SKM-1 (cell line): ENCODE measurements around the gene RTKN2.

Experiments
- DNase-seq: peaks from one replicate; lab custom pipeline; 2025; ENCODE audit not compliant: unreplicated experiment; lab: John Stamatoyannopoulos, UW

Gene RTKN2

DNA sequence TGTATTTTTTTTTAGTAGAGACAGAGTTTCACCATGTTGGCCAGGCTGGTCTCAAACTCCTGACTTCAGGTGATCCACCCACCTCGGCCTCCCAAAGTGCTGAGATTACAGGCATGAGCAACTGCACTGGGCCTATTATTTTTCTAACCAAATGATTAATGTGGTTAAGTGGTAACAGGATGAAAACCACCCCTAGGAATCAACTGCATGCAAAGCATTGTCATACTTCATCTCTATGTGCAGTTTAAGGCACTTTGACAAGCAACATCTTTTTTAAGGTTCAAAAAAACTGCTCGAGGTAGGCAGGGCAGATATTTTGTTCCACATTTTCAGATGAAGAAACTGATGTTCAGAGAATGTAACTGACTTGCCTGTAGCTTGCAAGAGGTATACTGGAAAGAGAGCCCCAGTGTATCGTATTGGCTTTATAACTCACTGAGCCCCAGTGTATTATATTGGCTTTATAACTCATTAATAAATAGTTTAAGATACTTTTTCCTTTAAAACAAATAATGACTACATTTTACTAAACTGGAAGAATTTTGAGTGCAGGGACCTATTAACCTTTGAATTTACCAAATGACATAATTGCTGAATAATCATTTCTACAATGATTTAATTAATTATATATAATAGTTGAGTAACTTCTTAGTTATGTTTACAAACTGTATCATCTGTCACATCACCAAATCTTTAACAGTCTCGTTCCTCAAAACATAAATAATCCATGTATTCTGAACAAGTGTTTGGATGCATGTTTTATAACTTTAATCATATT lies 38.1 kb downstream of the RTKN2 start:
- no peak for DNase-seq

- no peak for DNase-seq
These were observed 43.3 kb downstream of the RTKN2 start for GRCh38 chr10:62225362-62225761.

GRCh38 chr10:62224606-62225005 lies 44.0 kb downstream of the RTKN2 start:
- no peak for DNase-seq

DNA sequence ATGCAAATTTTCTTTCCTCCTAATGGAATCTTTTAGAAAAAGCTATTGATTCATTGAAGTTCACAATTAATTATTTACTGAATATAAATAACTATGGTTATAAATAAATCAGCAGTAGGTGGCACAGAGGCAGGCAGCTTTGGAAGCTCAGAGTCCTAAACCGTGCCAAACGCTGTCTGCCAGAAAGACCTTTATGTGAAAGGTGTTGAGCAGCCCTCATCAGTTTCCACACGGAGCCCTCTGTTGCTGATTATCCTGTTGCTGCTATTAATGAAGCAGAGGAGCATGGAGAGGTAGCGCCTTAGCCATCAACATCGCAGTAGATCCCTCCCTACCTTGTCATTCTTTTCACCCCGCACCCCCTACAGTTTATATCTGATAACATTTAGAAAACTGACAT lies 51.0 kb downstream of the RTKN2 start:
- no peak for DNase-seq

GRCh38 chr10:62214364-62214874 lies 54.2 kb downstream of the RTKN2 start:
- DNase-seq = no peak

DNA sequence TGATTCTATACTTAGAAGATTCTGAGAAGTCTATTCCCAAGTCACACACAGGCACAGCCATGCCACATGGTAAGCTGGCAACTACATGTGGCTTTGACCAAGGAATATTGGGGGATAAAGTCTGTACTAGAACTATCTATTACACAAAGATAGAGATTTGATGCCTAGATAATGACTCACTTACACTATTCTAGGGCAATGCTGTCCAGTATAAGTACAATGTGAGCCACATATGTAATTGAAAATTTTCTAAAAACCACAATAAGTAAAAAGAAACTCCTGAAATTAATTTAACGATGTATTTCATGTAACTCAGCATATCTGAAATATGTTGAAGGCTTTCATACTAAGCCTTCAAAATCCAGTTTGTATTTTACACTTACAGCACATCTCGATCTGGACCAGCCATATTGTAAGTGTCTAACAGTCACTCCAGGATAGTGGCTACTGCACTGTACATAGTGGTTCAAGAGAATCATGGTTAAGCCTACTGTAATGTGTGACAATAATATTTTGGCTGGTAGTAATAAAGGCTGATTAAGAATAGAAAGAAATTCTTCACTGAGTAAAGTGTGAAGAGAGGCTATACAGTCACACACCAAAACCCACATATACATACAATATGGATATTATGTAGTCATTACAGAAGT lies 62.8 kb downstream of the RTKN2 start:
- DNase-seq = no peak

DNA sequence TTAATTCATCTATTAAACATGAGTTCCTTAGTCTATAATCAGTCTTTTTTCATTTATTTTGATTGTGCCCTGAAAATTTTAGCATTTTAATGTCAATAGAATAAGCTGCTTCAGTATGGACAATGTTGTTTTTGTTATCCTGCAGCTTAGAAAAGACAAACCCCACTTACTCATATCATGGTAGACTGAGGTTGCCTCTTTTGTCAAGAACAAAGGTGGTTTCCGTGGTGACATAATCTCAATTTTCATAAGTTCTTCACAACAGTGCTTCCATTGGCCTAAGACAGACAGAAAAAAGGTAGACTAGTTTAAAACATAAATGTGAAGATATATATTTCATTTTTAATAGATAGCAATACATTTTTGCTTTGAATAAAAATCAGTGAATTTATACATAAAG lies 69.1 kb downstream of the RTKN2 start:
- no peak for DNase-seq

GRCh38 chr10:62196528-62196927 lies 72.1 kb downstream of the RTKN2 start:
- DNase-seq = no peak

- DNase-seq = no peak
These were observed 73.0 kb downstream of the RTKN2 start for GRCh38 chr10:62195675-62195926.

DNA sequence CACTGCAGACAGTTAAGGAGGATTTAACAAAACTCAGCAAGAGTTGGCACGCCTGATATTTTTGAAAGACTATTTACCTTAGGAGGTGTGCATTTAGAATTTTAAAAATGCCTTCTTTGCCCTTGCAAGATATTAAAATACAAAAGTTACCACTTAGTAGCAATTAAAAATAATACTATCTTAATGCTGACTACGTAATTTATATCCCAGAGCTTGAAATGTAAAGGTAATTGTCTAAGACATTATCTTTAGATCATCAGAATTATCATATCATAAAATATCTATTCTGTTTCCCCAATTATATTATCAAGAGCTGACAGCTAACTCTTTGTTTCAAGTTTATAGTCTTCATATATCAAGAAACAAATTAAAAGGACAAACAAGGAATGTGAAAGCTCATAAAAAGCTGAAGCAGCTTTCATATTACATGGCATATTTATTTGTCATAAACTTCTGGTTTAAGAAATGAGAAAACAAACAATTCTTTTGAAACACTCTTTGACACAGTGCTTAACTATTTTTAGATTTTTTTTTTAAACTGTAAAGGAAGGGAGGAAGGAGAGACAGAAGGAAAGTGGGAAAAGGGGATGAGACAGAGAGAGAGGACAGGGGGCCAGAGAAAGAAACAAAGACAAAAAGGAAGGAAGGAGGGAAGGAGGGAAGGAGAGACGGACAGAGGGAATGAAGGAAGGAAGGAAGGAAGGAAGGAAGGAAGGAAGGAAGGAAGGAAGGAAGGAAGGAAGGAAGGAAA lies 73.5 kb downstream of the RTKN2 start:
- no peak for DNase-seq

GRCh38 chr10:62193479-62193878 lies 75.2 kb downstream of the RTKN2 start:
- no peak for DNase-seq

DNA sequence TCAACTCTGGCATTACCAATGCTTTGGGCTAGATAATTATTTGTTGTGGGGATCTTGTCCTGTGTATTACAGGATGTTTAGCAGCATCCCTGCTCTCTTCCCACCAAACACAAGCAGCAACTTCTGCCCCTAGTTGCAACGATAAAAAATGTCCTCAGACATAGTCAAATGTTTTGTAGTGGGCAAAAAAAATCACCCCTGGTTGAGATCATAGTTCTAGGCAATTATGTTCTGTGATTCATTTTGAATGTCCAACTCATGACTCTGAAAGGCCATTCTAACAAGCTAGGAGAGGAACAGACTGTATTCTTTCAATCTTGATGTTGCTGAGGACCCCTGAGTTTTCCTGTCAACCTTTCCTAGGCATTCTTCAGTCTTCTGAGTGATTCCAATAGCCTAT lies 79.5 kb downstream of the RTKN2 start:
- no peak for DNase-seq

- DNase-seq = no peak
These were observed 80.5 kb downstream of the RTKN2 start for GRCh38 chr10:62188021-62188616.

DNA sequence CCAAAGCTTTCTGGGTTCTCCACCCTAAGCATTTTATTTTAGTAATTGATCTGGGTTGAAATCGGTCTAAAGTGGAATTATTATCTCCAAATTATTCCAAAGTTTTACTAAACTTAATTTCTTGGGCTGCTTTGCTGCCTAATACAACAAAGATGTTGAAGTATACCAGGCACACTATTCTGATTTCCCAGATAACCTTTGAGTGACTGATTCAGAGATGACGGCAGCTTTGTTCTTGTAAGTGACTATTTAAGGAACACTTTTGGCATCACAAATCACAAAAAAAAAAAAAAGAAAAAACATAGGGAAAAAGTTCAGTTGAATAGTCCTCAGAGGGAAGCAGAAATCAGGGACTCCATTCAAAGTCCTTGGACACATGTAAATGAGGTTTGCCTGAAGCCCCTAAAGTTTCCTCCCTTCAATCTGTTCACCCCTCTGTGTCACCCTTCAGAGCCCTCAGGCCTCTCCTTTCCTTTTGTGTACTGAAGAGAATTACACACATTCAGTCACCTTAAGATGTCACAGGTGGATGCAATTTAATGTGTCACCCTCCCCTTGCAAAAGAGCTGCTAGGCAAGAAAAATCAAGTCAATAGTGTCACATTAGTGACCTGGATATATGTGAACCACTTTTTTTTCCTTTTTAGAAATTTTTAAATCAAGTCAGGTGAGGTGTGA lies 81.5 kb downstream of the RTKN2 start:
- DNase-seq = no peak

DNA sequence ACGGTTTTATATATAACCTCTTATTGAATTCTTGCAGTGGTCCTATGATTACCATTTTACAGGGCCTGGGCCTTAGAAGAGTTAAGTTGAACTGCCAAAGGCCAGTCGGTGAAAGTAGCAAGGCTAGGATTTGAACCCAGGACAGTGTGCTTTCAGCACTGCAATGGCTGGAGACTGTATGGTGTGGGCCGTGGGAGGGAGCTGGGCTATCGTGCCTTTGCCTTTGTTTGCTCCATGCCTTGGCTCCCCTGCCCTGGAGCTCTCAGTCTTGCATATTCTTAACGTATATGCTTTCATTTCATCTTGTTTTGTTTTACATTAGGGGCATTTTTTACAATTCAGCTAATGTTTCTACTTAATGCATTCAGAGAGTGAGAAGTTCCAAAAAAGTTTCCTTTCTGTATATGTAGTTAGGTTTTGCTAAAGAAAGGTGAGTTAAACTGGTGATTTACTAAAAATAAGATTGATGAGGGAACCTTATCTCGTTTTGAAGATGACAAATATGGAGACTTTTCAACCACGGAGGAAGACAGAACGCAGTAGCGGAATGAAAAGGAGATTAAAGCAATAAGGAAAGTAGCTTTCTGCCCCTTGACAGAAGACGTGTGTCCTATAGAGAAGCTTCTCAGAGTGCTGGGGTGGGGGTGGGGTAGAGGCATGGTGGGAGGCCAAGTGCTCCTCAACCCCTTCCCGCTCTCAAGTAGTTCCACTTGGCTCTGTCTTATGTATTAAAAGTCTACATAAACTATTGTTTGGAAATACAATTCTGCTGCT lies 82.5 kb downstream of the RTKN2 start:
- no peak for DNase-seq

GRCh38 chr10:62183857-62184795 lies 84.5 kb downstream of the RTKN2 start:
- DNase-seq = no peak

GRCh38 chr10:62183442-62183841 lies 85.2 kb downstream of the RTKN2 start:
- DNase-seq = no peak

DNA sequence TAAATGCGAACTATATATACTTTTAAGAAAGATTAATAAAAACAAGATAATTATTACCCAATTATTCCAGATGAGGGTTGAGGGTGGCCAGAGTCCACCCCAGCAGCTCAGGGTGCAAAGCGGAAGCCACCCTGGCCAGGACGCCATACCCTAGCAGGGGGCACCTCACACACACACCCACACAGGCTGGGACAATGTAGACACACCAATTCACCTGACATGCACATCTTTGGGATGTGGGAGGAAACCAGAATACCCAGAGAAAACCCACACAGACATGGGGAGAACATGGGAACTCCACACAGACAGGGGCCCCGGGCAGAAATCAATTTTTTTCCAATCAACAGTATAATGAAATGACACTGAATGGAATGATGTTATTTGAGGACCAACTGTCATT lies 86.0 kb downstream of the RTKN2 start:
- DNase-seq = no peak

GRCh38 chr10:62182171-62182570 lies 86.5 kb downstream of the RTKN2 start:
- no peak for DNase-seq
